NCI-H2107 (cell line): ENCODE measurements around the gene CBFA2T3.

Experiments
- DNase-seq: peaks from one replicate; lab custom pipeline; 2025; lab: John Stamatoyannopoulos, UW

Gene CBFA2T3

DNA sequence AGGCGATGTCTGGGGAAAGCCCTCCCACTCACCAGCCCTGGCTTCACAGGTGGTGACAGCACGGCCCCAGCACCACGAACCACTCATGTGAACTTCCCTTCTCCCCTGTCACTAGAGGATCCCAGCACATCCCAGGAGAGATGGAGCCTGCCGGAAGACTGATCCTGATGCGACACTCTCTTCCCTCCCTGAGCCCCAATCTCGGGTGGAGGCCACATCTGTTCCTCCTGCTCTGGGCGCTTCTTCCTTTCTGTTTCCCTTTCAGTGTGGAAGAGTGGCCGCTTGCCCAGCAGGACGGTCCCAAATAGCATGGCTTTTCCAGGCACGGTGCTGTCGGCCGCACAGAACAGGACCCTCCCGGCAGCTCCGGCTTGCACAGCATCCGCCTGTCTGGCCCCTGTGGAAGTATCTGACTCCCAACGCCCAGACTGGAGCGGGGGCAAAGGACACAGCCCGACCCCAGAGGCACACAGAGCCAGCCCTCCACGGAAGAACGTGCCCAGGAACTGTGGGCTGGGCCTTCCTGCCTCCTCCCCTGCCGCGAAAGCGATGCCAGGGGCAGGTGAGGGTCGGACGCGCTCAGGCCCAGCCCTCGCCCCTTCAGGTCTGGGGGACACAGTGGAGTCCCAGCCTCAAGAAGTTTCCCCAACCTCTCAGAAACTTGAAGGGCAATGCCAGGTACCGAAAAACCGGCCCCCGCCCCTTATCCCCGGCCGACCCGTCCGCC lies 37.6 kb downstream of the CBFA2T3 start:
- DNase-seq, result no peak

DNA sequence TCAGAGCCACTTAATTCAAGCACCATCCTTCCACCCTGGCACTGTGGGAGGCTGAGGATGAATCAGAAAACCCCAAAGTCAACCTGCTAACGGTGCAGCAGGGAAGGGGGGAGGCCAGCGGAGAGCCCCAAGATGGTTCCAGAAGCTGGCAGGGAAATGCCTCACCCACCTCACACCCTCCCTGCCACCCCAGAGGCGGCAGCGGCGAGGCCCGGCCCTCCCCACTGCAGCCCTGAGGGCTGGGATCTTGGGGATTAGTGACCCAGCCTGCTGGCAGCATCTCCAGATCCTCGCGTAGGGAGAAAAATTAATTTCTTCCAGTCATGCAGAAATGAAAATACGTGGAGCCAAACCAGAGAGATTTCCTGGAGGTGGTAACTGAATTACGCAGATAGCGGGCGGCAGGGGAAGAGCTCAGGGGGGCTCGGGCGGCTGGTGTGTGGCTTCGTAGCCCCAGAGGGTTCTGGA lies 38.2 kb downstream of the CBFA2T3 start:
- DNase-seq, result no peak

DNA sequence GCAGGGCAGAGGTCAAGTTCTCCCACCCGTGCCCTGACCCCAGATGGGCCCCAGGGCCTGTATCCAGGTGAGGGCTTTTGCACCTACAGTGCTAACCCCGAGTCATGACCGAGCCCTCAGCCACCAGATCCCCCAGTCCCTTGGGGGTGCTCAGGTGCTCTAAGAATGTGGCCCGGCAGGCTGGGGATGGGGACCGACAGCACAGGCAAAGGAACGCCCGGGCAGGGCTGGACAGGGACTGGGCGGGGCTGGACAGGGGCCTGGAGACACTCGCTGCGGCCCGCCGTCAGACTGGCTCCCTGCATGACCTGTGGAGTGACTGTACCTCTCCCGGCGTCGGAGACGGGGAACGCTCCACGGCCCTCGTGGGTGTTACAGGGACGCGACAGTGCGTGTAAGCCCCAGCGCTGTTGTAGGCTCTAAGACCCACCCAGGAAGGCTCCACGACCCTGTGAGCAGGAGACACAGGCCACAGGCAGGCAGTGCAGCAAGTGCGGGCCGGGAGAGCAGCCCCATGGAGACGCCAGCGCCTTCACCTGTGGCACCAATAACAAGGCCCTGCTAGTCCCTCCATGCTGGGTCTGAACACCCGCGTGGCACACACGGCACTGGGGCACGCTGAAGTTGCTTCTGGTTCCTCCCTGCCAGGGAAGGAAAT lies 38.8 kb downstream of the CBFA2T3 start:
- no peak for DNase-seq

DNA sequence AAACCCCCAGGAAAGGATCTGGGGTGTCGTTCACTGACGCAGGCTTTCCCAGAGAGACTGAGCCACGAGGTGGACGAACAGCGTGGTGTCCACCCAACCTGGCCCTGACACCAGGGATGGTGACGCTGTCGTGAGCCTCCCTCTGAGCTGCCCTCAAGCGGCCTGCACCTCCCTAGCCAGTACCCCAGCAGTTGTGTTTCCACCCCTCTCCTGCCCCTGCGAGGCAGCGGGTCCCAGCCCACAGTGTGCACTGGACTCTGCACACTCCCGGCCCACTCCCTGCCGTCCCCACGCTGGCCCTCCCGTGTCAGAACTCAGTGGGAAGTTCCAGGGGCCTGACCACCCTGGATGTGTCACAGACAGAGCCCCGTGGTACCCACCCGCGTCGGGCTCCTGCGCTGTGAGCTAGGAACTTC lies 39.8 kb downstream of the CBFA2T3 start:
- DNase-seq, result no peak

DNA sequence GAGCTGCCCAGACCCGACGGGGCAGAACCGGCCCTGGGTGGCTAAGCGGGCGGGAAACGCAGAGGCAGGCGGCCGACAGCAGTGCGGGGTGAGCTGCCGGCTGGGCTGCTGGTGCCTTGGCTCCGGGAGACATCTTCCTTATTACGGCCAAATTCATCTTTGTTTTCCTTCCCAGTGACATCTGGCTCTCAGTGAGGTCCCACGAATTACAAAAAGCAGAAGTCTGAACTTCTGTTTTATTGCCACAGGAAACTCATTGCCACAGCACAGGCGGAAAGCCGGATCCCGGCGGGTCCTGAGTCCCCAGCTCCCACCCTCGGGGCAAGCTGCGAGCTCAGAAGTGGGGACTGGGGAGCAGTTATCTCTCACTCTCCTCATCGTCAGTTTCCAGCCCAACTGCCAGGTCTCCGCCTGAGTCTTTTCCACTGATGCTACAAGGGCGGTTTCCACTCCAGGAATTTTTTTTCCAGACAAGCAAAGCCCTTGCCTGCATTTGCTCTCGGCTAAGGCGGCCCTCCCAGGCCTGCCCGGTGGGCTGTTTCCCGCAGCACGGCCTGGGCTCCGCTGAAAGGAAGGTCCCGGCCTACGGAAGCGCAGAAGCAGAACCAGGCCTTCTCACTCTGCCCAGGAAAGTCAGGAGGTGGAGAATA lies 40.3 kb downstream of the CBFA2T3 start:
- no peak for DNase-seq

DNA sequence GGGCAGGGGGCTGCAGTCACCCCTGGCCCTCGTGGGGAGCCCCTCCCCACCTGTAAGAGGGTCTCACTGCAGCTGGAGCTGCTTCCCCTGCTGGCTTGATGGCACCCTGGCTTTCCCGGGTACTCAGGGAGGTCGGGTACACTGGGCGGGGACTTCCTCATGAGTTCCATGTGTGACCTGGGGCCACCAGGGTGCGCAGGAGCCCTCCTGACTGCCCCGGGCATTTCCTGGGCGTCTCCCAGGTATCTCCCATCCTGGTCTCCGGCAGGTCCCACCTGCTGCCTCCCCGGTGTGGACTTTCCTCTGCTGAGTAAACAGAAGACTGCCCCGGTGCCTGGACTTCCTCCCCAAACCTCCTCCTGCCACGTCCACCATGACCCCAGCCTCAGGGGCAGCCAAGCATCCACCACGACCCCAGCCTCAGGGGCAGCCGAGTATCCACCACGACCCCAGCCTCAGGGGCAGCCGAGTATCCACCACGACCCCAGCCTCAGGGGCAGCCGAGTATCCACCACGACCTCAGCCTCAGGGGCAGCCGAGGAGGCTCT lies 40.9 kb downstream of the CBFA2T3 start:
- no peak for DNase-seq

DNA sequence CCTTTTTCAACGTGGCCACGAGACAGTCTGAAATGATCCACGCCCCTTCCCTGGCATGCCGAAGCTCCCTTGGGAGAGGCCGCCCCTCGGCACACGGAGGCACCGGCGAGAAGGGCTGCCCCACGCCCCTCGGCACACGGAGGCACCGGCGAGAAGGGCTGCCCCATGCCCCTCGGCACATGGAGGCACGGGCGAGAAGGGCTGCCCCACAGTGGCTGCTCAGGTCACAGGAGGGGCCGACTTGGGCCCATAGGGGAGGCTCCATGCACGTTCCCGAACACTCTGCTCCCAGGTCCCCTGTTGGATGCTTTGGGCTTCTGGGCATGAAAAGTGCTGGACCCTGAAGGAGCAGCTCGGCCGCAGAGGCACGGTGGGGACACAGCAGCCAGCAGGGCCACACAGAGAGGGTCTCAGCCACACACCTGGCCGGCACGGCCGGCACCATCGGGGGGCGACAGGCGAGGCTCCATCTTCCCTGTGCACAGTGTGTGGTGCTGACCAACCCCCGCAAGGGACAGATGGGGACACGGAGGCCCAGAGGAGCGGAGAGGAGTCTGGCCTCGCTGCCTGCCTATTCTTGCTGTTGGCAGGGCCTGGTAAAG lies 42.8 kb downstream of the CBFA2T3 start:
- no peak for DNase-seq

DNA sequence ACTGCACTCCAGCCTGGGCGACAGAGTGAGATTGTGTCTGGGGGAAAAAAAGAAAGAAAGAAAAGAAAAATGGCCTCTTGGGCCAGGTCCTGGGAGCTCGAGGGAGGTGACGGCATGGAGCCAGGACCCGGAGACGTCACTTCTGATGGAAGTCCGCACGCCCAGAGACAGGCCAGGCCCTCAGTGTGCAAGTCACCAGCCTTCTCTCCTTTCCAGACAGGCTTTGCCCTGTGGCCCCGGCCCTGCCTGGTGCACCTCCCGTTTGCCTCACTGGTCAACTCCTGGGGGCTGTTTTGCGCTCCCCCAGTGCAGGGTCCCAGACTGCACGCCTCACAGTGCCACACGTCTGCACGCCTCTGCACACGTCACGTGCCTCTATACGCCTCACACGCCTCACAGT lies 44.1 kb downstream of the CBFA2T3 start:
- DNase-seq, result no peak

DNA sequence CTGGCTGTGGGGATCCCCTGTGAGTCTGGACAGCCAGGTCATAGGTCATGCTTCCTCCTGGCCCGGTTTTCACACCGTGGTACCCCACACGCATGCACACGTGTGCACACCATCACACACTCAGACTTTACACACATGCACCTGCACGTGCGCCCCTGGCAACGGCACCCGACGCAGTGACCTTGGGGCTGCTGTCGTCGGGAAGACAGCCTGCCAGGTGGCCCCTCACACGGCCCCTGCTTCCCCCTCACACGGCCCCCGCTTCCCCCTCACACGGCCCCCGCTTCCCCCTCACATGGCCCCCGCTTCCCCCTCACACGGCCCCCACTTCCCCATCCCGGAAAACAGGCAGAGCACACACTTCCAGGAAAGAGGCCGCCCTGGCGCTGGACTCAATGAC lies 45.1 kb downstream of the CBFA2T3 start:
- DNase-seq, result no peak

DNA sequence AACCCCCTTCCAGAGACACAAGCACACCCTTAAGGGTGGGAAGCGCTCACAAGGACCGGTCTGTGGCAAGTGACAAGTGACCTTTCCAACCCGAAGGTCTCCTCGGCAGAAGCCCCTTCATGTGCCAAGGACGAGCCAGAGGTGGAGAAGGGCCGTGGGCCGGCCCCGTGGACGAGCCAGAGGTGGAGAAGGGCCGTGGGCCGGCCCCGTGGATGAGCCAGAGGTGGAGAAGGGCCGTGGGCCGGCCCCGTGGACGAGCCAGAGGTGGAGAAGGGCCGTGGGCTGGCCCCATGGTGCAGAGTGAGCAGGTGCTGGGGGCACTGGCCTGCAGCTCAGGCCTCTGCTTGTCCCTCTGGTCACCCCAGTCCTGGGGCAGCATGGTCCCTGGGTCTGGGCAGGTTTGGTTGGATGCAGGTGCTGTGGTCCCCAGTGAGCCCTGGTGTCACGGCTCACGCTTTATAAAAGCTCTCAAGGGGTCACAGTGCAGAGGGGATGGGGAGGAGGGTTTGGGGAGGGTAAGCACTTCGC lies 45.6 kb downstream of the CBFA2T3 start:
- no peak for DNase-seq

DNA sequence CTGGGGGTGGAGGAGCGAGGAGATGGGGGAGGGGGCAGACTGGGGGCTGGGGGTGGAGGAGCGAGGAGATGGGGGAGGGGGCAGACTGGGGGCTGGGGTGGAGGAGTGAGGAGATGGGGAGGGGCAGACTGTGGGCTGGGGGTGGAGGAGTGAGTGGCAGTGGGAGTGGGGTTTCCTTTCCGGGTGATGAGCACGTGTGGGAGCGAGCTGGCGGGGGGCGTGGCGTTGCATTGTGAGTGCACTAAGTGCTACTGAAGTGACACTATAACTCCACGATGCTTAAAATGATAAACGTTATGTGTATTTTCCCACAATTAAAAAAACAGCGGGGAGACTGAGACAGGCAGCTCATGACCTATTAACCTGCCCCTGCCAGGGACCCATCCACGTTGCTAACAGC lies 46.3 kb downstream of the CBFA2T3 start:
- no peak for DNase-seq

DNA sequence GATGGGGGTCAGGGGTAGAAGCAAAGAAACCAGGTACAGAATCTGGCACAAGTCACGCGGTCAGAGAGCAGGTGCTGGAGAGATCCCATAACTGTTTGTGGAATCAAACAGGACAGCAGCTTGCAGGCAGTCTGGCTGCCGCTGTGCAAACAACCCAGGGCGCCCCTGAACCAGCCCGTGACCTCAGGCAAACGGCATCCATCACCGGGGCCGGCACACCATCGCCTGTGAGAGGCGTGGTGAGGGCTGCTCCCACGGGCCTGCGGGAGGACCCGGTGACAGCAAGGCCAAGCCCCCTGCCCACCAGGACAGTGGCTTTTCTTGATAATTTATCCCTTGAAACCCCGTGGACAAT lies 47.9 kb downstream of the CBFA2T3 start:
- DNase-seq, result peak; percentile 25

DNA sequence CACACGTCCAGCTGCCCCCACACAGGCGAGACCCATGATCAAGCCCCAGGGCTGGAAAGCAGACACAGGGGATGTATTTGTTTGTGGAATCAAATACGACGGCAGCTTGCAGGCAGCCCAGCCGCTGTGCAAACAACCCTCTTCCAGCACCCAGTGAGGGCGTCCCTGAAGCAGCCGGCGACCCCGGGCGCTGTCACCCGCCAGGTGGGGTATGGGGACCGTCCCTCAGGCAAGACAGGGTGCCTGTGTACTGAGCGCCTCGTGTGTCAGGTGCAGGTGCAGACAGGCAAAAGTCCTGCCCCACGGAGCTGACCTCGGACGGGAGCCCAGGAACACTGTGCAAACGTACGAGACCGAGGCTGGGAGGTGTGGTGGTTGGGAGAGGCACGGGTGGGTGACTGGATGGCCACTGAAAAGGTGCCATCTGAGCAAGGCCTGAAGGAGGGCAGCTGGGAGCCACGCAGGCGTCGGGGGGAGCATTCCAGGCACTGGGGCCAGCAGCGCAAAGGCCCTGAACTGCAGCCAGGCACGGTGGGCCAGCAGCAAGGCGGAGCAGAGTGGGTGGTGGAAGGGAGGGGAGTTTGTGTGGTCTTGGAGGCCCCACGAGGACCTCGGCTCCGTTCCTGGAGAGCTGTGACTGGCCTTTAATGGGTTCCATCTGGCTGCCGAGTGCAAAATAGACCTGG lies 48.5 kb downstream of the CBFA2T3 start:
- DNase-seq, result no peak

DNA sequence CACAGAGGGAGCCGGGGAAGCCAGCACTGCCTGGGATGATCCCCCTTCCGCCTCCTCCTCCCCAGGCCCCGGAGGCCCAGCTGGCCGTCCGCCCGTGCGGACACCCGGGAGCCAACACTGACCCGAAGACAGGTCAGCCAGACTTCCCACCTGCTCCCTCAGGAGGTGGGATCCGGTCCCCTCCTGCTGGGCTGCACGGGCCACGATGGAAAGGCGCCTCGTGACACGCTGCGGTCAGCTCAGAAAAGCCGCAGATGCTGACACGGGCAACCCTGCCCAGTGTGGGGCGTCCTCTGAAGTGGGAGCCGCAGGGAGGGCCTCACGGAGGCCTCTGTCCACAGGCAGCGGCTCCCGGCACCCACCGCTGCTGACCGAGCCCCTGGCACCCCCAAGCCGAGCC lies 49.3 kb downstream of the CBFA2T3 start:
- DNase-seq, result no peak

DNA sequence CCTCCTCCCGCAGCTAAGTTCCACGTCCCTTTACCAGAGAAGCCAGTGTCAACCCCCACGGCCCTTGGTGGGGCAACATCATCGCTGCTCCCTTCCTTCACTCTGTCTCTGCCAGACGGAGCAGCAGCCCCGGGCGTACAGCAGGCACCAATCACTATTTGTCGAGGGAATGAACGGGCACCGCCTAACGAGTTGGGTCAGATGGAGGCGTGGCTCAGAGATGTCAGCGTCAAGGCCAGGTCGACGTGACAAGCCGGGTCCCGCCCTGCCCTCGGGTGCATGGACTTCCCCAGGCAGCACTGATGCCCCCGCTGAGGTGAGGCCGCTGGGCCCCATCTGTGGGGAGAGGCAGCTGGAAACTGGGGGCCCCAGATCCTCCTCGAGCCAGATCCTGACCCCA lies 50.0 kb downstream of the CBFA2T3 start:
- no peak for DNase-seq

DNA sequence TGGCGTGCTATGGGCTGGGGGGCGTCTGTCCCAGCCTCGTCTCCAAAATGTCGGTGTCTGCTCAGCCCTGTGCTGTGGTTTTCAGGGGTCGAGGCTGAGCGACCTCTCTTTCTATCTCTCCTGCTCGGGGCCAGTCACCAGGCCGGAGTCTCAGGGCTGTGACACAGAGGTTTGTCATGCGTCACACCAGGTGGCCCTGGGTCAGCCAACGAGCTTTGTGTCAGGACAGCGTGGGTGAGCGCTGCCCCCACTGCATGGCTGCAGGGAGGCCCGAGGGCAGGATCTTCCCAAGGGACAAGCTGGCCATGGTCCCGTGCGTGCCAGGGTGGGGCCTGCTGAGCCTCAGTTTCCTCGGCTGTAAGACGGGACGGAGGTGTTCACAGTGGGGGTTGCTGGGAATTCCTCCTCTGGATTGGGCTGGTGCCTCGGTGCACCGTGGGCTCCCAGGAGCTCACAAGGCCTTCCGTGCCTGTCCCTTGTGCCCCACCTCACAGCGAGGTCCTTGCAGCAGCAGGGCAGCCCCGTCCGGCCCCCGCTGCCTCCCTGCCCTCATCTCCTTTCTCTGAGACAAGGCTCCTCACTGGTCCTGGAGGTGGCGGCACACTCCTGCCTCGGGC lies 50.5 kb downstream of the CBFA2T3 start:
- DNase-seq, result no peak

DNA sequence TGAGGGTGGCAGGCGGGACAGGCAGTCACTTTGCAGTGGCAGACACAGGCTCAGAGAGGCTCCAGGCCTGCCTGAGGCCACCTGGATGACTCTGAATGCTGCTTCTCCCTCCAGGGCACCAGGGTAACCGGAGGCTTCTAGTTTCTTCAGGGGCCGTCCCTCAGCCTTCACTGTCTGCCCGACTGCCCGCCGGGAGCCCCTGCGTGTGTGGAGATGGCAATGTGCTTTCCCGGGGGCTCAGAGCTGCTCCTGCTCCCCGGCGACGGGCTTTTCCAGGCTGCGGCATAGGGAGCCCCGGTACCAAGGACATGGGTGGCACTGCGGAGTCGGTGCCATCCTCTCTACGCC lies 51.5 kb downstream of the CBFA2T3 start:
- DNase-seq, result no peak

DNA sequence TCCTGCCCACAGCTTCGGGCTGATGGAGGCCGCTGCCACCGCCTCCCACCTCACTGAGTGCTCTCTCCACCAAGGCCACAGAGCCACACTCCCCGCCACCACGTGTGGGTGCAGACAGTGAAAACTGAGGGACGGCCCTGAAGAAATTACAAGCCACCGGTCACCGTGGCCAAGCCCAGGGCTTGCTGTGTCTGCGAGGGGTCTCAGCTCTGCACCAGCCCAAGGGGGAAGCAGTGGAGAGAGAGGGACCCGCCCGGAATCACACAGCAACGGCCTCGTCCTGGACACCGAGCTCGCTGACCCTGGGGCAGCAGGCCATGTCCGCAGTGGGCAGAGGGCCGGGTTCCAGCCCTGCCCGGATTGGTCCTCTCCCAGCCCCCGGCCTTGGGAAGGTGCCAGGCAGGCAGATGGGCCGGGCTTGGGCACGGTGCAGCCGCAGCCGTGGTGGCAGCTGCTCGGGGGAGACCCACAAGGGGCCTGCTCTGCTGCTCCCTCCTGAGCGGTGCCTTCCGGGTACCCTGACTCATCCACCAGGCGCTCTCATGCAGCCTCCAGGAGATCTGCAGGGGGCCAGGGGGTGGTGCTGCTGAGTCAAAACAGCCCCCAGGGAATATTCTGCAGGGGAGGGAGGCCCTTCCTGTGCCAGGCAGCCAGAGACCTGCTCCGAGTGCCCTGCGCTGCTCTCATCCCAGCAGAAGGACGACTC lies 52.0 kb downstream of the CBFA2T3 start:
- DNase-seq, result peak; percentile 88

DNA sequence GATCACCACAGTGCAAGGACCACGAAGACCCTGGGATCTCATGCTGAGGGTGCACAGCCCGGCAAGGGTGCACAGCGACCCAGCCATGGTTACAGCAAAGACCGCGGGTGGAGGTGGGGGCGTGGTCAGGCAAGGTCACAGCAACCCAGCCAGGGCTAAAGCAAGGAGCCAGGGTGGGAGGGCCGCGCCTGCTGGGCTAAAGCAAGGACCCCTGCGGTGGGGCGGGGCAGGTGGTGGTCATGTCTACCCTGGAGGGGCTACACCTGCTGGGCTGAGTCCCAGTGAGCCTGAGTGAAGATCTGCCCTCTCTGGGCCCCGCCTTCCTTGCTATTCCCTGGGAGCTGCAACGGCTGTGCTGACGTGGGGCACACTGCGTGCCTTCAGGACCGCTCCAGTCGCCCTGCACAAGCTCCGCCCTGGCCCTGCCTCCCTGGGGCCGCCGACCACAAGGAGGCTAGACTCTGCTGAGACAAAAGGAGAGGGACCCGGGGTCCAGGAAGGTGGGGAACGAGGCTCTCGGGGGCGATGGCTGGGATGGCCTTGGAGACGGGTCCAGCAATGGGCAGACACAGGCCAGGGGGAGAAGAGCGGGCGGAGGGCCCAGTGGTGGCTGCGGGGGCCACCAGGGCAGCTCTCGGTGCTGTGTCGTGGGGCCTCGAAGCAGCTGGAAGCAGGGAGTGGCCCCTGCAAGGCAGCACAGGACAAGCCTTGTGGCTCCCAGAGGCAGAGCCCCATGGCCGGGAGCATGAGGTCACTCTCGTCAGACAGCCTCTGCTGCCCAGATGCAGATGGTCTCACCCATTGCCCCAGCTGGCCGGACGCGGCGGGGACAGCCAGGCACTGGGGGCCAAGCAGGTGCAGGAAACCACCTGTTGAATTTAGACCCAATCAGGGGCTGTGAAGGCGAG lies 52.8 kb downstream of the CBFA2T3 start:
- DNase-seq, result no peak

DNA sequence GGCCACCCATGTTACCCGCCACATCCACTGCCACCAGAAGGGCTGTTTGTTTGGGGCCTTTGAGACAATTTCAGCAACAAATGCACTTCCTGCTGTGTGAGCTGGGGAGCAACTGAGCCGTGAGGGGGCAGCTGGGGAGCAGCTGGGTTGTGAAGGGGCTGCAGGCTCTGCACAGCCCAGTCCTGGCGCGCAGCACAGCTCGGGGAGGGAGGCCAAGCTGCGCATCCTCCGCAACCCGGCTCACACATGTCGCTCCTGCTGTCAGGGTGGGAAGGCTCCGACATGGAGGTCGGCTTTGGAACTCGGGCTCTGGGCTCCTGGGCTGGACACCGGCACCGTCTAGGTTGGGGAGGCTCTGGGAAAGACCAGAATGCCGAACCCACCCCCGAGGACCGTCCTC lies 53.6 kb downstream of the CBFA2T3 start:
- no peak for DNase-seq
